Natural killer cell (primary cell): ENCODE results near the gene UGGT1. TPM values are rescaled to one million over a fixed set of nuclear protein-coding genes. Genes with fewer than 3 reads are reported as not detected.

ENCODE experiments used
- ATAC-seq, 3 donors: fragments of 150-1000 bp in 2 of 3; fragments of 200-7000 bp in 1 of 3; cut with Tn5 transposase; 1 replicate in 1 of 3; 2 replicates in 2 of 3; pipeline ENCODE4 v1.10.0; 2021; ENCODE audit warnings: mild to moderate bottlenecking in 2 of 3, moderate library complexity in 2 of 3
- DNase-seq, 2 donors: peaks; one replicate each; pipeline versions ENCODE4 v3.0.0 to v3.0.0-alpha.2; 2013 to 2021; ENCODE audit warnings: mixed read lengths in 1 of 2
- H3K27ac ChIP-seq: one replicate; pipeline ENCODE4 v1.5.1; 2013; ENCODE audit warnings: mild to moderate bottlenecking, low read length
- H3K27me3 ChIP-seq: one replicate; pipeline ENCODE4 v1.6.1; 2013; ENCODE audit warnings: low read length; ENCODE audit not compliant: control insufficient read depth, insufficient read depth
- H3K36me3 ChIP-seq: one replicate; pipeline ENCODE4 v1.6.1; 2013; ENCODE audit warnings: low read length; ENCODE audit not compliant: control insufficient read depth, insufficient read depth
- H3K4me1 ChIP-seq: one replicate; pipeline ENCODE4 v1.6.1; 2013; ENCODE audit warnings: low read length; ENCODE audit not compliant: control insufficient read depth, insufficient read depth
- H3K4me3 ChIP-seq: one replicate; pipeline ENCODE4 v1.5.1; 2013; ENCODE audit warnings: low read length
- H3K9me3 ChIP-seq: one replicate; pipeline ENCODE4 v1.6.1; 2013; ENCODE audit warnings: low read length; ENCODE audit not compliant: control insufficient read depth, insufficient read depth
- H3K27ac Mint-ChIP-seq, 2 donors: one replicate each; pipeline ENCODE4 v1.8.0; 2022; ENCODE audit warnings: mild to moderate bottlenecking in 2 of 2, mixed read lengths in 2 of 2, moderate library complexity in 1 of 2
- H3K27me3 Mint-ChIP-seq, 2 donors: one replicate each; pipeline ENCODE4 v1.8.0; 2022; ENCODE audit warnings: low read depth in 2 of 2, mixed read lengths in 2 of 2
- H3K36me3 Mint-ChIP-seq: one replicate; pipeline ENCODE4 v1.8.0; 2022; ENCODE audit warnings: mixed read lengths
- H3K4me1 Mint-ChIP-seq, 2 donors: one replicate each; pipeline ENCODE4 v1.8.0; 2022; ENCODE audit warnings: mixed read lengths in 2 of 2
- H3K4me3 Mint-ChIP-seq: one replicate; pipeline ENCODE4 v1.8.0; 2022; ENCODE audit warnings: mild to moderate bottlenecking, moderate library complexity, mixed read lengths
- H3K9me3 Mint-ChIP-seq, 2 donors: one replicate each; pipeline ENCODE4 v1.8.0; 2022; ENCODE audit warnings: mixed read lengths in 2 of 2
- WGBS: methylation state at CpG from one replicate; pipeline ENCODE4 v1.1.7; 2013; ENCODE audit warnings: missing lambda C conversion rate; ENCODE audit not compliant: insufficient coverage; 5-methylcytosine and 5-hydroxymethylcytosine counted together
- intact Hi-C: fragments of 100-400 bp; cut with micrococcal nuclease; formaldehyde crosslinking; loops from one replicate; pipeline ENCODE4 v1.14.2; 2022
- total RNA-seq, 4 donors: library from RNA; stranded (reverse); fragments of 120-200 nt in 1 of 4; gene quantifications; one replicate each; pipeline versions ENCODE4 v1.2.3 to v1.2.4, GENCODE V29; 2013 to 2022
- TF ChIP-seq, protein P1 (sequence below): fragments of 200-600 bp; IDR thresholded peaks from one replicate; pipeline ENCODE4 v1.8.0; 2022; ENCODE audit warnings: antibody characterized with exemption

Gene UGGT1
- total RNA-seq, 3 donors from 2014 or later (not counting 1 experiment from before 2014, with no cell fraction given), result 48.2 to 70.3 (median 60.7) TPM

DNA sequence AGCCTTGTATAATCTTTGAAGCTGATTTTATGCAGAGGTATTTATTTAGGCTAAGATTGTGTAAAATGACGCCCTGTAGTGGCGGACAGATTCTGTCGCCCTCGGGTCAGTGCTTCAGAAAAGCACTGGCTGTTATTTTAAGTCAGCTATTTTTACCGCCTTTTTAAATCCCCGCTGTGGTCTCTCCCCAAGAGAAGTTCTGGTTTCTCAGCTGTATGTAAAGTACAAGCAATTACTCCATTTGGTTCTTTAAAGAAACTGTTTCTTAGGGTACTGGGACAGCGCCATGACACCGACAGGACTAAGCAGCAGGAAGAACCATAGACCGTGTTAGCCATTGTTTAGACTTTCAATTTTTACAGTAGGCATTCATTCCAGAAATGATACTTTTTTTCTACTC, 65.0 kb downstream of the UGGT1 start:
- WGBS, result 90% methylated on average over 9 of the region's 9 CpGs
- Histone ChIP-seq H3K36me3 (peaks cover 69% of the 10 kb centered on the region), H3K27ac (no peak overlapping the region), H3K9me3 (no peaks in the 10 kb centered on the region), H3K4me1 (no peaks in the 10 kb centered on the region), H3K4me3 (no peak overlapping the region), H3K27me3 (no peaks in the 10 kb centered on the region)
- no peaks in the 10 kb centered on the region for H3K9me3 Mint-ChIP-seq
- H3K36me3 Mint-ChIP-seq, result peaks cover 16% of the 10 kb centered on the region
- TF ChIP-seq, protein P1, sequence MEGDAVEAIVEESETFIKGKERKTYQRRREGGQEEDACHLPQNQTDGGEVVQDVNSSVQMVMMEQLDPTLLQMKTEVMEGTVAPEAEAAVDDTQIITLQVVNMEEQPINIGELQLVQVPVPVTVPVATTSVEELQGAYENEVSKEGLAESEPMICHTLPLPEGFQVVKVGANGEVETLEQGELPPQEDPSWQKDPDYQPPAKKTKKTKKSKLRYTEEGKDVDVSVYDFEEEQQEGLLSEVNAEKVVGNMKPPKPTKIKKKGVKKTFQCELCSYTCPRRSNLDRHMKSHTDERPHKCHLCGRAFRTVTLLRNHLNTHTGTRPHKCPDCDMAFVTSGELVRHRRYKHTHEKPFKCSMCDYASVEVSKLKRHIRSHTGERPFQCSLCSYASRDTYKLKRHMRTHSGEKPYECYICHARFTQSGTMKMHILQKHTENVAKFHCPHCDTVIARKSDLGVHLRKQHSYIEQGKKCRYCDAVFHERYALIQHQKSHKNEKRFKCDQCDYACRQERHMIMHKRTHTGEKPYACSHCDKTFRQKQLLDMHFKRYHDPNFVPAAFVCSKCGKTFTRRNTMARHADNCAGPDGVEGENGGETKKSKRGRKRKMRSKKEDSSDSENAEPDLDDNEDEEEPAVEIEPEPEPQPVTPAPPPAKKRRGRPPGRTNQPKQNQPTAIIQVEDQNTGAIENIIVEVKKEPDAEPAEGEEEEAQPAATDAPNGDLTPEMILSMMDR, result no peak
- ATAC-seq (no peak), DNase-seq (no peak)
- H3K27ac Mint-ChIP-seq, result no peak overlapping the region
- no peak overlapping the region for H3K4me3 Mint-ChIP-seq
- H3K27me3 Mint-ChIP-seq, result no peaks in the 10 kb centered on the region
- intact Hi-C loops, result no loop called here
- peaks cover 4 to 5% of the 10 kb centered on the region in 2 donors for H3K4me1 Mint-ChIP-seq

GRCh38 chr2:128156812-128157211, 65.8 kb downstream of the UGGT1 start:
- 100% methylated on average over 1 of the region's 3 CpGs for WGBS
- H3K27ac Mint-ChIP-seq, result peak overlapping the region in 1 of 2 donors; percentile 42
- no peaks in the 10 kb centered on the region for H3K9me3 Mint-ChIP-seq
- Histone ChIP-seq H3K4me3 (no peak overlapping the region), H3K36me3 (peaks cover 73% of the 10 kb centered on the region), H3K9me3 (no peaks in the 10 kb centered on the region), H3K4me1 (no peaks in the 10 kb centered on the region), H3K27ac (no peak overlapping the region), H3K27me3 (no peaks in the 10 kb centered on the region)
- no peak for ATAC-seq
- peaks cover 11% of the 10 kb centered on the region for H3K36me3 Mint-ChIP-seq
- H3K27me3 Mint-ChIP-seq, result no peaks in the 10 kb centered on the region
- H3K4me1 Mint-ChIP-seq, result peaks cover 0 to 8% of the 10 kb centered on the region in 2 donors
- DNase-seq, result no peak
- intact Hi-C loops, result no loop called here
- H3K4me3 Mint-ChIP-seq, result no peak overlapping the region
- TF ChIP-seq, protein P1, result no peak

GRCh38 chr2:128157644-128158043, 66.6 kb downstream of the UGGT1 start:
- H3K27ac ChIP-seq, result no peak overlapping the region
- DNase-seq (no peak), ATAC-seq (no peak)
- H3K9me3 ChIP-seq, result no peaks in the 10 kb centered on the region
- Mint-ChIP-seq H3K4me1 (peaks cover 0 to 12% of the 10 kb centered on the region in 2 donors), H3K9me3 (no peaks in the 10 kb centered on the region), H3K27ac (peak overlapping the region; percentile 2 to 42), H3K4me3 (no peak overlapping the region), H3K27me3 (no peaks in the 10 kb centered on the region), H3K36me3 (peaks cover 11% of the 10 kb centered on the region)
- no peaks in the 10 kb centered on the region for H3K27me3 ChIP-seq
- intact Hi-C loops, result no loop called here
- H3K36me3 ChIP-seq, result peaks cover 73% of the 10 kb centered on the region
- H3K4me1 ChIP-seq, result no peaks in the 10 kb centered on the region
- no peak overlapping the region for H3K4me3 ChIP-seq
- 98% methylated on average over 2 of the region's 3 CpGs for WGBS
- TF ChIP-seq, protein P1, result no peak

GRCh38 chr2:128158176-128158575, 67.2 kb downstream of the UGGT1 start:
- no peak overlapping the region for H3K4me3 ChIP-seq
- H3K9me3 ChIP-seq, result no peaks in the 10 kb centered on the region
- H3K4me1 ChIP-seq, result no peaks in the 10 kb centered on the region
- ATAC-seq (no peak), DNase-seq (no peak)
- Mint-ChIP-seq H3K9me3 (no peaks in the 10 kb centered on the region), H3K27me3 (no peaks in the 10 kb centered on the region), H3K27ac (no peak overlapping the region), H3K4me3 (no peak overlapping the region), H3K36me3 (peaks cover 11% of the 10 kb centered on the region), H3K4me1 (peaks cover 0 to 15% of the 10 kb centered on the region in 2 donors)
- TF ChIP-seq, protein P1, result no peak
- no CpG with 5 or more reads among the region's 1 CpG for WGBS
- peaks cover 73% of the 10 kb centered on the region for H3K36me3 ChIP-seq
- intact Hi-C loops, result no loop called here
- no peak overlapping the region for H3K27ac ChIP-seq
- H3K27me3 ChIP-seq, result no peaks in the 10 kb centered on the region
